K562 (cell line): Measurements from ENCODE around the gene SGMS1. TPM values are rescaled to one million over a fixed set of nuclear protein-coding genes. Genes with fewer than 3 reads are reported as not detected.

Experiments used
- BRD9 ChIP-seq: fragments of 450-650 bp; IDR thresholded peaks from 2 replicates; pipeline ENCODE4 v1.6.1; 2018; ENCODE audit warnings: low read depth; ENCODE audit not compliant: partially characterized antibody
- DACH1 ChIP-seq: fragments of 450-650 bp; IDR thresholded peaks from 2 replicates; pipeline ENCODE4 v1.6.1; 2018; ENCODE audit not compliant: partially characterized antibody
- EGR1 ChIP-seq: fragments of 450-650 bp; conservative IDR thresholded peaks from 2 replicates; pipeline ENCODE4 v1.6.1; 2017; ENCODE audit warnings: mild to moderate bottlenecking
- FOXK2 ChIP-seq, 2 experiments: fragments of 450-650 bp; IDR thresholded peaks in 1 of 2; conservative IDR thresholded peaks in 1 of 2; 2 replicates each; pipeline ENCODE4 v1.6.1; 2016; ENCODE audit warnings: low read depth in 2 of 2, mild to moderate bottlenecking in 1 of 2
- HNRNPH1 ChIP-seq: fragments of 200-400 bp; formaldehyde crosslinking; optimal IDR thresholded peaks from 2 replicates; pipeline ENCODE3; 2017; ENCODE audit warnings: low read depth, mild to moderate bottlenecking, low read length, moderate library complexity
- HSF4 ChIP-seq: fragments of 250-450 bp; sonication (Bioruptor Pico); IDR thresholded peaks from 2 replicates; pipeline ENCODE4 v2.1.2; 2022; ENCODE audit warnings: mild to moderate bottlenecking, moderate library complexity, borderline replicate concordance
- KLF1 ChIP-seq: fragments of 450-650 bp; IDR thresholded peaks from 2 replicates; pipeline ENCODE4 v1.6.1; 2016; ENCODE audit warnings: missing genetic modification characterization, missing compliant biosample characterization
- NELFE ChIP-seq: IDR thresholded peaks from 2 replicates; pipeline ENCODE4 v1.6.1; 2011; ENCODE audit warnings: mild to moderate bottlenecking; ENCODE audit not compliant: insufficient read depth, insufficient read length
- NR2C1 ChIP-seq, 2 experiments: fragments of 450-650 bp; IDR thresholded peaks; 2 replicates each; pipeline ENCODE4 v1.6.1; 2017; ENCODE audit warnings: mild to moderate bottlenecking in 2 of 2, antibody characterized with exemption in 1 of 2, inconsistent platforms in 1 of 2, missing compliant biosample characterization in 1 of 2, missing genetic modification characterization in 1 of 2
- OTX1 ChIP-seq: fragments of 450-650 bp; formaldehyde crosslinking; IDR thresholded peaks from 2 replicates; pipeline ENCODE4 v1.4.0; 2022; ENCODE audit warnings: mild to moderate bottlenecking
- POLR3G ChIP-seq: IDR thresholded peaks from 2 replicates; pipeline ENCODE4 v1.6.1; 2011; ENCODE audit not compliant: insufficient read length, insufficient replicate concordance; ENCODE audit errors: extremely low read depth
- SAFB2 ChIP-seq: fragments of 200-400 bp; formaldehyde crosslinking; IDR thresholded peaks from 2 replicates; pipeline ENCODE4 v1.6.1; 2018; ENCODE audit warnings: borderline replicate concordance, low read length, low read depth, moderate library complexity; ENCODE audit not compliant: severe bottlenecking
- SREBF2 ChIP-seq: sonication (generic); formaldehyde crosslinking; IDR thresholded peaks from 2 replicates; pipeline ENCODE4 v1.4.0; 2020; ENCODE audit warnings: mild to moderate bottlenecking, missing genetic modification reagents
- TARDBP ChIP-seq: fragments of 450-650 bp; IDR thresholded peaks from 2 replicates; pipeline ENCODE4 v1.6.1; 2016
- TCF7L2 ChIP-seq: fragments of 150-350 bp; IDR thresholded peaks from 2 replicates; pipeline ENCODE4 v1.6.1; 2016; ENCODE audit warnings: low read depth, mild to moderate bottlenecking, low read length, moderate library complexity
- ZC3H11A ChIP-seq: IDR thresholded peaks from 2 replicates; pipeline ENCODE4 v1.6.1; 2012; ENCODE audit warnings: low read depth, low read length, improper control_type of control experiment
- ZKSCAN1 ChIP-seq: fragments of 150-350 bp; IDR thresholded peaks from 2 replicates; pipeline ENCODE4 v1.6.1; 2016; ENCODE audit warnings: low read depth, low read length
- ZKSCAN8 ChIP-seq: fragments of 200-800 bp; sonication (Bioruptor generic); IDR thresholded peaks from 2 replicates; pipeline ENCODE4 v1.6.1; 2016; ENCODE audit warnings: missing genetic modification characterization, missing compliant biosample characterization
- ZNF212 ChIP-seq: fragments of 450-650 bp; formaldehyde crosslinking; IDR thresholded peaks from 2 replicates; pipeline ENCODE4 v1.4.0; 2020; ENCODE audit warnings: mild to moderate bottlenecking
- ZNF282 ChIP-seq: sonication (generic); formaldehyde crosslinking; IDR thresholded peaks from 2 replicates; pipeline ENCODE4 v1.8.1; 2023; ENCODE audit warnings: missing genetic modification reagents
- ZNF780A ChIP-seq: fragments of 250-450 bp; sonication (Bioruptor Pico); IDR thresholded peaks from 2 replicates; pipeline ENCODE4 v1.5.0; 2021; ENCODE audit warnings: mild to moderate bottlenecking
- polyA plus RNA-seq, 8 experiments: library from polyadenylated mRNA; depleted of rRNA in 4 of 8; stranded (reverse) in 5 of 8; unstranded in 3 of 8; fragments of >200 nt; fragmentation: Nextera tagmentation in 2 of 8; fragmentation: Illumina TruSeq in 1 of 8; extraction: Ambion mirVana in 2 of 8; extraction: Trizol in 1 of 8; gene quantifications; 2 replicates each; pipeline versions ENCODE4 v1.2.1 to v1.2.3, GENCODE V29; 2011 to 2014; ENCODE audit warnings: inconsistent platforms in 1 of 8, missing spikeins in 1 of 8
- total RNA-seq, 7 experiments: library from RNA; depleted of rRNA in 6 of 7; stranded (reverse); fragments of >200 nt in 6 of 7; fragmentation: Illumina TruSeq in 2 of 7; extraction: Trizol in 2 of 7; gene quantifications; 2 replicates each; pipeline versions ENCODE4 v1.2.1 to v1.2.3, GENCODE V29; 2011 to 2021; ENCODE audit warnings: low replicate concordance in 1 of 7
- TF ChIP-seq, protein P1 (sequence below), 2 experiments: IDR thresholded peaks in 1 of 2; conservative IDR thresholded peaks in 1 of 2; 2 replicates each; pipeline ENCODE4 v1.6.1; 2016; ENCODE audit warnings: low read depth in 2 of 2, mild to moderate bottlenecking in 1 of 2, missing compliant biosample characterization in 1 of 2, missing genetic modification characterization in 1 of 2, moderate library complexity in 1 of 2
- TF ChIP-seq, protein P2 (sequence below): sonication (generic); formaldehyde crosslinking; IDR thresholded peaks from 2 replicates; pipeline ENCODE4 v1.8.0; 2022; ENCODE audit warnings: mild to moderate bottlenecking, missing genetic modification reagents

SGMS1 gene
- total and polyA plus RNA-seq, 9 of the 15 experiments (the other 6 are each of a cell fraction or from before 2014, with no cell fraction given), result 22.6 to 232 (median 82.2) TPM

GRCh38 chr10:50550291-50550839 is 73.4 kb downstream of the SGMS1 start (continued):
- no peak for TF ChIP-seq ZNF212 (CRISPR knock-in tag)
- TF ChIP-seq, protein P1, sequence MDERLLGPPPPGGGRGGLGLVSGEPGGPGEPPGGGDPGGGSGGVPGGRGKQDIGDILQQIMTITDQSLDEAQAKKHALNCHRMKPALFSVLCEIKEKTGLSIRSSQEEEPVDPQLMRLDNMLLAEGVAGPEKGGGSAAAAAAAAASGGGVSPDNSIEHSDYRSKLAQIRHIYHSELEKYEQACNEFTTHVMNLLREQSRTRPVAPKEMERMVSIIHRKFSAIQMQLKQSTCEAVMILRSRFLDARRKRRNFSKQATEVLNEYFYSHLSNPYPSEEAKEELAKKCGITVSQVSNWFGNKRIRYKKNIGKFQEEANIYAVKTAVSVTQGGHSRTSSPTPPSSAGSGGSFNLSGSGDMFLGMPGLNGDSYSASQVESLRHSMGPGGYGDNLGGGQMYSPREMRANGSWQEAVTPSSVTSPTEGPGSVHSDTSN (CRISPR knock-in tag; IDR thresholded peaks at IDR 0.05; ENCODE audit: low read depth), result no peak
- TF ChIP-seq, protein P1 (tag; conservative IDR thresholded peaks at IDR 0.05; ENCODE audit: low read depth), result peak; percentile 71; the same call in 1 of the 2 replicates
- TF ChIP-seq EGR1, result no peak; the same call in 1 of the 2 replicates
- peak; percentile 84 for TF ChIP-seq NR2C1 (IDR thresholded peaks at IDR 0.05)
- peak; percentile 68 for TF ChIP-seq NR2C1 (tag; IDR thresholded peaks at IDR 0.05)
- no peak for TF ChIP-seq SREBF2 (CRISPR knock-in tag)
- no peak for TF ChIP-seq ZNF780A (CRISPR knock-in tag)
- TF ChIP-seq ZC3H11A, result no peak
- peak; percentile 81 for TF ChIP-seq BRD9
- TF ChIP-seq, protein P2, sequence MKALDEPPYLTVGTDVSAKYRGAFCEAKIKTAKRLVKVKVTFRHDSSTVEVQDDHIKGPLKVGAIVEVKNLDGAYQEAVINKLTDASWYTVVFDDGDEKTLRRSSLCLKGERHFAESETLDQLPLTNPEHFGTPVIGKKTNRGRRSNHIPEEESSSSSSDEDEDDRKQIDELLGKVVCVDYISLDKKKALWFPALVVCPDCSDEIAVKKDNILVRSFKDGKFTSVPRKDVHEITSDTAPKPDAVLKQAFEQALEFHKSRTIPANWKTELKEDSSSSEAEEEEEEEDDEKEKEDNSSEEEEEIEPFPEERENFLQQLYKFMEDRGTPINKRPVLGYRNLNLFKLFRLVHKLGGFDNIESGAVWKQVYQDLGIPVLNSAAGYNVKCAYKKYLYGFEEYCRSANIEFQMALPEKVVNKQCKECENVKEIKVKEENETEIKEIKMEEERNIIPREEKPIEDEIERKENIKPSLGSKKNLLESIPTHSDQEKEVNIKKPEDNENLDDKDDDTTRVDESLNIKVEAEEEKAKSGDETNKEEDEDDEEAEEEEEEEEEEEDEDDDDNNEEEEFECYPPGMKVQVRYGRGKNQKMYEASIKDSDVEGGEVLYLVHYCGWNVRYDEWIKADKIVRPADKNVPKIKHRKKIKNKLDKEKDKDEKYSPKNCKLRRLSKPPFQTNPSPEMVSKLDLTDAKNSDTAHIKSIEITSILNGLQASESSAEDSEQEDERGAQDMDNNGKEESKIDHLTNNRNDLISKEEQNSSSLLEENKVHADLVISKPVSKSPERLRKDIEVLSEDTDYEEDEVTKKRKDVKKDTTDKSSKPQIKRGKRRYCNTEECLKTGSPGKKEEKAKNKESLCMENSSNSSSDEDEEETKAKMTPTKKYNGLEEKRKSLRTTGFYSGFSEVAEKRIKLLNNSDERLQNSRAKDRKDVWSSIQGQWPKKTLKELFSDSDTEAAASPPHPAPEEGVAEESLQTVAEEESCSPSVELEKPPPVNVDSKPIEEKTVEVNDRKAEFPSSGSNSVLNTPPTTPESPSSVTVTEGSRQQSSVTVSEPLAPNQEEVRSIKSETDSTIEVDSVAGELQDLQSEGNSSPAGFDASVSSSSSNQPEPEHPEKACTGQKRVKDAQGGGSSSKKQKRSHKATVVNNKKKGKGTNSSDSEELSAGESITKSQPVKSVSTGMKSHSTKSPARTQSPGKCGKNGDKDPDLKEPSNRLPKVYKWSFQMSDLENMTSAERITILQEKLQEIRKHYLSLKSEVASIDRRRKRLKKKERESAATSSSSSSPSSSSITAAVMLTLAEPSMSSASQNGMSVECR, result peak; percentile 43; the same call in 1 of the 2 replicates
- TF ChIP-seq HSF4 (CRISPR knock-in tag), result 0 out of 2 replicates have a peak, but pooled peaks have one; percentile 56
- no peak for TF ChIP-seq SAFB2
- TF ChIP-seq ZNF282, result no peak
- TF ChIP-seq DACH1, result peak; percentile 93
- peak; percentile 95 for TF ChIP-seq TARDBP
- peak; percentile 84 for TF ChIP-seq ZKSCAN1
- TF ChIP-seq POLR3G, result no peak
- 0 out of 2 replicates have a peak, but pooled peaks have one; percentile 38 for TF ChIP-seq OTX1
- TF ChIP-seq FOXK2 (conservative IDR thresholded peaks at IDR 0.05 in 1 of 2, IDR thresholded peaks at IDR 0.05 in 1 of 2; ENCODE audit: low read depth in 2 of 2), result peak; percentile 62 to 72
- no peak; the same call in 1 of the 2 replicates for TF ChIP-seq KLF1 (tag)
- TF ChIP-seq HNRNPH1, result no peak
- peak; percentile 96 for TF ChIP-seq ZKSCAN8
- TF ChIP-seq NELFE, result no peak
- no peak for TF ChIP-seq TCF7L2
